ENCODE measurements around the gene DOK5. TPM values are rescaled to one million over a fixed set of nuclear protein-coding genes. Genes with fewer than 3 reads are reported as not detected.

The DOK5 gene
- total and polyA plus RNA-seq, 2 of the 8 experiments (the other 6 are each of a cell fraction or from before 2014, with no cell fraction given): 8.9 to 15.0 TPM

DNA sequence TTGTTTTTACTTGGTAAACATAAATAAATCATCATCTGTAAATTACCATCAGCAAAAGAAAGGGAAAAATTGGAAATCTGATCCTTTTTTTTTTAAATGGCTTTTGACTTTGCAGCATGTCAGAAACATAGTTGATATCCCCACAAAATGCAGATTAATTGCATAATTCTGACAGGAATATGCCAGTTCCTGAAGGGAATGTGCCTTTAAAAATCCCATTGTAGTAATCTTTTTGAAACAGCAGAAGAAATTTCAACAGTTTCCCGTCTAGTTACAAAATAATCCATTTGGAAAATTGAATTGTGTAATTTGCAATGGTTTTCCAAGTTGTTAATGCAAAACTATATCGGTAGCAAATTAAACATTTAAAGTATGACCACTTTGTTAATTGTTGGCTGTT lies 95.2 kb downstream of the DOK5 start:
- H3K9me3 ChIP-seq (ENCODE audit: insufficient read depth in 2 of 2, low read depth in 1 of 2, low read length in 1 of 2): no peaks in the 10 kb centered on the region
- no peak overlapping the region for H2AFZ ChIP-seq (ENCODE audit: low read length)
- H2BK20ac ChIP-seq (ENCODE audit: low read length): no peak overlapping the region
- H2BK120ac ChIP-seq (replicated peaks; ENCODE audit: low read depth, low read length): no peak overlapping the region
- H3K4me2 ChIP-seq (ENCODE audit: insufficient read depth in 1 of 2, low read depth in 2 of 2, low read length in 2 of 2): no peak overlapping the region
- no peak for TF ChIP-seq MAFK (IDR thresholded peaks at IDR 0.05; ENCODE audit: low read depth, low read length)
- no peak overlapping the region for H4K5ac ChIP-seq (ENCODE audit: insufficient read length, low read depth, low read length)
- CTCF ChIA-PET (ENCODE audit: partially characterized antibody): no interaction called here
- no peak overlapping the region for H2BK5ac ChIP-seq (ENCODE audit: low read depth, low read length)
- no peaks in the 10 kb centered on the region for H3K36me3 ChIP-seq (ENCODE audit: control insufficient read depth in 2 of 4, insufficient read depth in 4 of 4, low read length in 3 of 4)
- no peak overlapping the region for H3K23ac ChIP-seq (ENCODE audit: insufficient read length)
- H3K23me2 ChIP-seq (ENCODE audit: low read depth, low read length): no peaks in the 10 kb centered on the region
- 98% methylated on average over 2 of the region's 2 CpGs; no CpG with 5 or more reads in 1 of the 2 experiments for WGBS, 2 experiments (ENCODE audit: extremely low coverage in 1 of 2, insufficient coverage in 1 of 2, insufficient read length in 1 of 2, insufficient replicate concordance in 2 of 2, low coverage in 1 of 2, low lambda C conversion rate in 2 of 2, missing lambda C conversion rate in 1 of 2)
- H4K20me1 ChIP-seq (replicated peaks in 1 of 2; ENCODE audit: control insufficient read depth in 1 of 2, insufficient read depth in 2 of 2, low read length in 2 of 2): no peaks in the 10 kb centered on the region
- no peaks in the 10 kb centered on the region for H3K79me1 ChIP-seq (ENCODE audit: low read depth, low read length)
- no peak overlapping the region for H3K18ac ChIP-seq (ENCODE audit: extremely low read depth, low read length)
- H2AK5ac ChIP-seq (ENCODE audit: low read depth, low read length): no peak overlapping the region
- no peak overlapping the region for H2BK15ac ChIP-seq (ENCODE audit: low read length)
- H4K91ac ChIP-seq (replicated peaks; ENCODE audit: insufficient read length, low read length): no peak overlapping the region
- H3K4ac ChIP-seq (replicated peaks; ENCODE audit: insufficient read length, low read depth, low read length): no peak overlapping the region
- H2BK12ac ChIP-seq (ENCODE audit: low read depth, low read length): no peak overlapping the region
- no peak overlapping the region for H3K4me3 ChIP-seq (ENCODE audit: extremely low read depth in 1 of 4, insufficient read depth in 2 of 4, low read depth in 3 of 4, low read length in 4 of 4)
- no peak overlapping the region for H3K14ac ChIP-seq (ENCODE audit: insufficient read length)
- H3K79me2 ChIP-seq (ENCODE audit: control insufficient read depth in 1 of 2, insufficient read depth in 2 of 2, low read length in 2 of 2): no peaks in the 10 kb centered on the region
- H3K27ac ChIP-seq (ENCODE audit: low read depth, low read length): no peak overlapping the region
- POLR2A ChIA-PET (ENCODE audit: partially characterized antibody): no interaction called here
- H3K27me3 ChIP-seq (replicated peaks in 1 of 4; ENCODE audit: control insufficient read depth in 3 of 4, extremely low read depth in 1 of 4, insufficient read depth in 3 of 4, low read length in 3 of 4): no peaks in the 10 kb centered on the region
- H4K8ac ChIP-seq (ENCODE audit: extremely low read depth, insufficient read depth, low read length): no peak overlapping the region
- FAIRE-seq (no peak), DNase-seq (ENCODE audit: low read depth in 1 of 2, low spot score in 2 of 2) (no peak)
- no peak overlapping the region for H3K56ac ChIP-seq (replicated peaks; ENCODE audit: insufficient read length, low read depth, low read length)
- no peak overlapping the region for H3K9ac ChIP-seq (replicated peaks in 1 of 4; ENCODE audit: extremely low read depth in 1 of 4, low read depth in 3 of 4, low read length in 3 of 4)
- H3K4me1 ChIP-seq (replicated peaks in 1 of 4; ENCODE audit: control insufficient read depth in 3 of 4, insufficient read depth in 4 of 4, low read length in 3 of 4): no peaks in the 10 kb centered on the region
